Breast epithelium (tissue), 3 donors: ENCODE measurements around the gene ZCCHC10.

Source experiments
- POLR2A ChIP-seq: fragments of 450-650 bp; IDR thresholded peaks from one replicate; pipeline ENCODE4 v1.6.1; 2016; ENCODE audit warnings: antibody characterized with exemption, mild to moderate bottlenecking, moderate library complexity
- TF ChIP-seq, protein P1 (sequence below), 3 donors: fragments of 450-650 bp; IDR thresholded peaks; one replicate each; pipeline ENCODE4 v1.5.1; 2016 to 2017; ENCODE audit warnings: antibody characterized with exemption in 3 of 3, mild to moderate bottlenecking in 3 of 3, moderate library complexity in 3 of 3

DNA sequence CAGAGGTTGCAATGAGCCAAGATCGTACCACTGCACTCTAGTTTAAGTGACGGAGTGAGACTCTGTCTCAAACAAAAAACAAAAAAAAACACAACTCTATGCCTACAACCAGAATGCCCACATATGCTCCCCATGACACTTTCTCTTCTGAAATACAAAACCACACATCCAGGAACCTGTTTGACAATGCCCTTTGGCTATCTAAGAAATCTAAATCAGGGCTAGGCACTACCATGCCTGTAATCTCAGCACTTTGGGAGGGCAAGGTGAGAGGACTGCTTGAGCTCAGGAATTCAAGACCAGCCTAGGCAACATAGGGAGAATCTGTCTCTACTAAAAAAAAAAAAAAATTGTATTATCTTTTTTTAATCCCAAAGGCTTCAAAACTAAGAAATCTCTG, 73.5 kb downstream of the ZCCHC10 start:
- no peak for TF ChIP-seq POLR2A
- TF ChIP-seq, protein P1, sequence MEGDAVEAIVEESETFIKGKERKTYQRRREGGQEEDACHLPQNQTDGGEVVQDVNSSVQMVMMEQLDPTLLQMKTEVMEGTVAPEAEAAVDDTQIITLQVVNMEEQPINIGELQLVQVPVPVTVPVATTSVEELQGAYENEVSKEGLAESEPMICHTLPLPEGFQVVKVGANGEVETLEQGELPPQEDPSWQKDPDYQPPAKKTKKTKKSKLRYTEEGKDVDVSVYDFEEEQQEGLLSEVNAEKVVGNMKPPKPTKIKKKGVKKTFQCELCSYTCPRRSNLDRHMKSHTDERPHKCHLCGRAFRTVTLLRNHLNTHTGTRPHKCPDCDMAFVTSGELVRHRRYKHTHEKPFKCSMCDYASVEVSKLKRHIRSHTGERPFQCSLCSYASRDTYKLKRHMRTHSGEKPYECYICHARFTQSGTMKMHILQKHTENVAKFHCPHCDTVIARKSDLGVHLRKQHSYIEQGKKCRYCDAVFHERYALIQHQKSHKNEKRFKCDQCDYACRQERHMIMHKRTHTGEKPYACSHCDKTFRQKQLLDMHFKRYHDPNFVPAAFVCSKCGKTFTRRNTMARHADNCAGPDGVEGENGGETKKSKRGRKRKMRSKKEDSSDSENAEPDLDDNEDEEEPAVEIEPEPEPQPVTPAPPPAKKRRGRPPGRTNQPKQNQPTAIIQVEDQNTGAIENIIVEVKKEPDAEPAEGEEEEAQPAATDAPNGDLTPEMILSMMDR (IDR thresholded peaks at IDR 0.05) = no peak
